Measurements from ENCODE around the gene SLC51B. TPM values are rescaled to one million over a fixed set of nuclear protein-coding genes. Genes with fewer than 3 reads are reported as not detected.
A peak's percentile ranks its signal among the peaks of the same experiment; 100 is the strongest.

The SLC51B gene
- polyA plus RNA-seq, 3 donors, result 10.5 to 12.8 (median 10.9) TPM

DNA sequence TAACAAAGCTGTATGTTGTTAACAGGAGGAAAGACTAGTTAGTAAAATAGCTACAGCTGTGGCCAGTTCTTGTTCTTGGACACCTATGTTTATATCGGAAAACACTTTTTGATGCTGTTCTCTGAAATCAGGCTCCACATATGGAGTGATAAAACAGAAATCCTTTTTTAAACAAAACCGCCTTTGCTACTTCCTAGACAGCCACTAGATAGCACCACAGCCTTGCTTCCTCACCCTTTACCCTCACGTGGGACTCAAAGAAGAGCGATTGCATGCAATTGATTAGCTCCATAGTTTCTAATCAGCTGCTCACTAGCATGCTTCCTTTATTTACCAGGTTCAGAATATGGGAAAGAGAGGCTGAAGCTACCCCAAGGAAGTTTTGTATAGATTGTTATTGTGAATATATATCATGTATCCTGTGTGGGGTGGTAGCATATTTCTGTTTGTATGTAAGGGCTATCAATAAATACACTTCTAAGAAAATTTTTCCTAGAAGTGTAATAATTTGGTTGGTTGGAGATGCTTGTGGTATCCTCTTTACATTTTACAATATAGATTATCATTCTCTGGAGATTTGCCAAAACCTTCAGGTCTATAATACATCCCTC, 11.4 kb upstream of the SLC51B start:
- DNase-seq (ENCODE audit: extremely low read depth in 1 of 11, low read depth in 9 of 11, low spot score in 4 of 11), result no peak

DNA sequence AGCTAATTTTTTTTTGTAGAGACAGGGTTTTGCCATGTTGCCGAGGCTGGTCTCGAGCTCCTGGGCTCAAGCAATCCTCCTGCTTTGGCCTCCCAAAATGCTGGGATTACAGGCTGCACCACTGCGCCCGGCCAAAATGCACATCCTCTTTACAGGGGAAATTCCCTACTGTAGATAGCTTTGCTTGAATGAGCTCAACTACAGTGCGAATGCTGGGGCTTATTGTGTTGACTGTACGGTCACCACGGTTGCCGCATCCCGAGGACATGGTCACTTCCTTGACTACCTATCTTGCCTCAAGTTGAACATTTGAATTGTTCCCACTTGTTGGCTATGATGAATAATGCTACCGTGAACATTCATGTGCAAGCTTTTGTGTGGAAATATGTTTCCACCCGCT, 10.5 kb upstream of the SLC51B start:
- DNase-seq (ENCODE audit: extremely low read depth in 1 of 11, low read depth in 9 of 11, low spot score in 4 of 11), result no peak

DNA sequence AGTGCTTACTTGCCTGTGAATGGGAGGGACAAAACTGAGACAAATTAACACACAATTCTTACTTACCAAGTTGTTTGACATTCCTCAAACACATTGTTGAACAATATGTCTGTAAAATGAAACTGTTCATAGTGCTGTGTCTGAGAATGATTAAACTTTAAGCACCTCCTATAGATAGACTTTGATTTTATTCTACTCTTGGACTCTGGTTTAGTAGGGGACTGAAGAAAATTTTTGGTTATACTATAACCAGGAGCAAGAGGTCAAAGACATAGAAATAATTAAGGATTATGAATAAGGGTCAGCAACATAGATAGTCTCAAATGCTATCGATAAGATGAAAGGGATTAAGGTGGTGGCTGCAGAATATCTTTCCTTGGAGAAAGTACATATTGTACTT, 7.9 kb upstream of the SLC51B start:
- DNase-seq (ENCODE audit: extremely low read depth in 1 of 11, low read depth in 9 of 11, low spot score in 4 of 11), result no peak

DNA sequence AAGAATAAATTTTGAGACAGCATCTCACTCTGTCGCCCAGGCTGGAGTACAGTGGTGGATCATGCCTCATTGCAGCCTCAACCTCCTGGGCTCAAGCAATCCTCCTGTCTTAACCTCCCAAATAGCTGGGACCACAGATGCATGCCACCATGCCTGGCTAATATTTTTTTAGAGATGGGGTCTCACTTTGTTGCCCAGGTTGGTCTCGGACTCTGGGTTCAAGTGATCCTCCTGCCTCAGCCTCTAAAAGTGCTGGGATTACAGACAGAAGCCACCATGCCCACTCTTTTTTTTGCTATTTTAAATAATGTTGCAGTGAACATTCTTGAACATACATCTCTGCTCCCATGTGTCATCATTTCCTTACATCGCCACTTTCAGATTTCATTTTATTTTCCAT, 6.8 kb upstream of the SLC51B start:
- no peak for DNase-seq (ENCODE audit: extremely low read depth in 1 of 11, low read depth in 9 of 11, low spot score in 4 of 11)

DNA sequence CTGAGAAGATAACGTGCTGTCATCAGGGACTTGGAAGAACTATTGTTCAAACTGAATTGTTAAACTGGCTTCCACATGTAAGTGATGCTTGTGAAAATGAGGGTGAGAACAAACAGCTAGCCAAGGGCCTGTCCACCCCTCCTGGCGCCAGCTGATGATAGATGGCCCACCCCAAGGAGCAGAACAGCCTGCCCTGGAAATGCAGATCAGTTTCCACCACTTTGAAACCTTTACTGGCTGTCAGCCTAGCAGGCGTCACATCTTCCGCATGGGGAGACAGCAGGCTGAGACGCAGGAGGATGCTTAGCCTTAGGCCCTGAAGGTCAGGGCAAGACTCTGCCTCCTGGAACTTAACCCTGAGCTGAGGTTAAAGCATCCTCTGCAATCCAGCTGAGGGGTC, 6.4 kb upstream of the SLC51B start:
- no peak for DNase-seq (ENCODE audit: extremely low read depth in 1 of 11, low read depth in 9 of 11, low spot score in 4 of 11)

DNA sequence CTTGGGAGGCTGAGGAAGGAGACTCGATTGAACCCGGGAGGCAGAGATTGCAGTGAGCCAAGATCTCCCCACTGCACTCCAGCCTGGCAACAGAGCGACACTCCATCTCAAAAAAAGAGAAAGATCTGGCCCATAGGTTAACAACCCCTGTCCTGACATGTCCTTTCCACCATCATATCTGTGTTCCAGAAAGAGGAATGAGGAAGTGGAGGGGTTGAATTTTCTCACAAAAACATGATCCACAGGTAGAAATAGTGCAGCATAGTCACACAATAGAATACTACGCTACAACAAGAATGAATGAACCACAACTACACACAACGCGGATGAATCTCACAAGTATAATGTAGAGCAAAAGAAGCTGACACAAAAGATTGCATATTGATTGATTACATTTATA, 4.7 kb upstream of the SLC51B start:
- DNase-seq (ENCODE audit: extremely low read depth in 1 of 11, low read depth in 9 of 11, low spot score in 4 of 11), result no peak

DNA sequence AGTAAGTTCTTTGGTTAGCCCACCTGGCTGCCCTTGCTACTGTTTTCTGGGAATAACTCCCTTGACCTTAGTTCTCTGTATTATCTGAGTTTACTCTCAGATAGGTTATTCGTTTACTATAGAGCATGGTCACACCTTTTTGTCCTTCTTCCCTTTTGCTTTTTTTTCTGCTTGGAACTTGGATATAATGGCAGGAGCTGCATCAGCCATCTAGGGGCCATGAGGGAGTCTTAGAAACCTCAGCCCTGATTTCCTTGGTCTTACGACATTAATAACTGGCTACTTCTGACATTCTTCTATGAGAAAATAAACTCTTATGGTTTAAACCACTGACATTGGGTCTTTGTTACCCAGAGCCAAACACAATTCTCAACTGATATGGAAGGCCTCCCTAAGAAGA, 3.4 kb upstream of the SLC51B start:
- no peak for DNase-seq (ENCODE audit: extremely low read depth in 1 of 11, low read depth in 9 of 11, low spot score in 4 of 11)

DNA sequence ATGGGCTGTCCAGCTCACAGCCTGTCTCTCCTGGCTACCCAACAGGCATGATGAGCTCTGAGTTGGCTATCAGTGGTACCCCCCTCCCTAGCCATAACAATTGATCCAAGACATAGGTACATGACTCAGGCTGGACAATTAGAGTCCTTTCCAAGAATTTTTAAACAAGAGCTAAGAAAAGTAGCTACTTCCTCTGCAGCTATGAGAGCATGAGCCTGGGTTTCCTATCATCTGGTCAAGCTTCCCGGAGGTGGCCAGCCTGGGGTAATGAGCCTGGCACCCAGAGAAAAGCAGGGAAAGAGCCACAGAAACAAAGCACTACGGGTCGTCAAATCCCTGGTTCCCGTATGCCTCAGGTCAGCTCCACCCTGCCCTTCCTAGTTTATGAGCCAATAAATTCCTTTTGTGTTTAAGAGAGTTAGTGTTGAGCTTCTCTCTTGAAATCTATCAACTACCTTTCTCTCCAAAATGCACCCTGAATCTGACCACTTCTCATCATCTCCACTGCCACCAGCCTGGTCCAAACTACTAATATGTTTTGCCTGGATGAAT, 2.3 kb upstream of the SLC51B start:
- no peak for DNase-seq (ENCODE audit: extremely low read depth in 1 of 11, low read depth in 9 of 11, low spot score in 4 of 11)

DNA sequence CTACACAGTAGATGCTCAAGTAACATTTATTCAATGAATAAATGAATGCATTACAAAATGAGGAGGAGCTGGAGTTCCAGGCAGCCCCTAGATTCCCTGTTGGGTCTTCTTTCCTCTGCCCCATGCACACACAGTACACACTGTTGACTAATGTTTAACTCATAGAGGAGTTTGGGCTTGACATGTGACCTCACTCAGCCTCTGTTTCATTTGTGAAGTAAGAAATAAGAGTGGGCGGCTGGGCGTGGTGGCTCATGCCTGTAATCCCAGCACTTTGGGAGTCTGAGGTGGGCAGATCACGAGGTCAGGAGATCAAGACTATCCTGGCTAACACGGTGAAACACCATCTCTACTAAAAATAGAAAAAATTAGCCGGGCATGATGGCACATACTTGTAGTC, 969 bp upstream of the SLC51B start:
- DNase-seq (ENCODE audit: extremely low read depth in 1 of 11, low read depth in 9 of 11, low spot score in 4 of 11), result peak in 1 of 11 donors; percentile 58

DNA sequence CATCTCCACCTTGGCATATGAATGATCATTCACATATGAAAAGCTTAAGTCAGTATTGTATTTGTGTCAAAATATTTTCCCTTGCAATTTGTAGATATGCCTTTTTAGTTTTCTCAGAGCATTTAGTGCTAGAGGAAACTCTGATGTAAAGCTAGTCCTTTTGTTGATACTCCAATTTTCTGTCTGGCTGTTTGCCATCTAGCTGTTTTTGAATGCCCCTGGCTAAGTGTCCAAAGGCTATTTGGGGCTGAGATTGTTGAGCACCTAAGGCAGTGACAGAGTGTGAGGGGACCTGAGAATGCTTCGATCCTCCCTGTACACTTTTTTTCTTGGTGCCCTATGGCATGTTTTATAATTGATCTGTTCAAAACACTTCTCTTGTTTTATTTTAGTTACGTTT, 3.1 kb downstream of the SLC51B start:
- no peak for DNase-seq (ENCODE audit: extremely low read depth in 1 of 11, low read depth in 9 of 11, low spot score in 4 of 11)

DNA sequence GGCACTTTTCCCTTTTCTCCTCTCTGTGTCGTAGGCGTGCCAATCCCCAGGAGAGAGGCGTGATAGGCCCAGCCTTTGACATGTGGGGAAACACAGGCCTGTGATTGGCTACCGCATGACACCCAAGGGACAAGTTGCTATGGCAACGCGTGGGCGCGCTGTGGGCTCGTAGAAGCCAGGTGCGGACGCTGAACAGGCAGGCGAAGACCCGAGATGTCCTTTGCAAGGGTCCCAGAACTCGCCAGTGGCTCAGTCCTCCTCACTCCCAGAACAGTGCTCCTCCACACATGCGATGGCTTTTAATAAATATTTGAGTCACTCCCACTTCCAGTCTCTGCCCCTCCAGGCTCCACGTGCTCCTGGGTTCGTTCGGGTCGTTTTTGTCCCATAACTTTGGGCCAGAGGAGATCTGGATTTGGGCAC, 4.2 kb downstream of the SLC51B start:
- DNase-seq (ENCODE audit: extremely low read depth in 1 of 11, low read depth in 9 of 11, low spot score in 4 of 11), result peak; percentile 72 to 90 (median 81)

DNA sequence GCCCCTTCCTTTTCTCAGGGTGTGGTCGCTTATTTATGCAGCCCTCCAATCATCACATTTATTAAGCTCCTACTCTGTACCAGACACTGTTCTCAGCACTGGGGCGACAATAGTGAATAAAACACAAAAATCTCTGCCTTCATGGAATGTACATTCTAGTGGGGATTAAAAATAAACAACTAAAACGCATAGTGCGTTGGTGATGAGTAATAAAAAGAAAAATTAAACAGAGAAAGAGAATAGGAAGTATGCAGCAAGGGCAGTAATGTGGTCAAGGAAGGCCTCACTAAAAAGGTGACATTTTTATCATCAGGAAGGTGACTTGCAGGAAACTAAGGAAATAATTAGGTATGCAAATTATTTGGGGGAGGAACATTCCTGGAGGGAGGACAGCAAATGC, 5.1 kb downstream of the SLC51B start:
- DNase-seq (ENCODE audit: extremely low read depth in 1 of 11, low read depth in 9 of 11, low spot score in 4 of 11), result no peak

DNA sequence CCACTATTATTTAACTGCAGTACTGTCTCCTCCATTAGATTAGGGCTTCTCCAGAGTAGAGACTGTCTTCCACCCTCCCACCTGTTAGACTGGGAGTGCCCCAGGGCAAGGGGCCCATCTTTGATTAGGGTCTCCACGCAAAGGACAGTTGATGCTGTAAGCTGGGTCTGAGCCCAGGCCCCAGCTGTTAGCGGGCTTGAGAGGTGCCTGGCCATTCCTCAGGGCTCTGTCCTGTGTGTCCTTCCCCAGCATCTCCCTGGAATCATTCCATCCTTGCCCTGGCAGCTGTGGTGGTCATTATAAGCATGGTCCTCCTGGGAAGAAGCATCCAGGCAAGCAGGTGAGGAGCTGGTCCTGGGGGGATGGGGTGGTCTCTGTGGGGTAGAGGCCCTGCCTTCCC, 6.1 kb downstream of the SLC51B start:
- no peak for DNase-seq (ENCODE audit: extremely low read depth in 1 of 11, low read depth in 9 of 11, low spot score in 4 of 11)

DNA sequence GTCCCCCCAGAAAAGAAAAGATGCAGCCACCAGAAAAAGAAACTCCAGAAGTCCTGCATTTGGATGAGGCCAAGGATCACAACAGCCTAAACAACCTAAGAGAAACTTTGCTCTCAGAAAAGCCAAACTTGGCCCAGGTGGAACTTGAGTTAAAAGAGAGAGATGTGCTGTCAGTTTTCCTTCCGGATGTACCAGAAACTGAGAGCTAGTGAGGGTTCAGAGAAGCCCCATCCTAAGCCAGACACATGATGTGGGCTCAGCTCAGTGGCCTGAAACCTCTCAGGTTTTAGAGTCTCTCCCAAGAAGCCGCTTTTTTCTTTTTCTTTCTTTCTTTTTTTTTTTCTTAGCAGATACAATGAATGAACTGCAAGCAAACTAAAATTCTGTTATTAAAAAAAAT, 7.8 kb downstream of the SLC51B start:
- DNase-seq (ENCODE audit: extremely low read depth in 1 of 11, low read depth in 9 of 11, low spot score in 4 of 11), result no peak

DNA sequence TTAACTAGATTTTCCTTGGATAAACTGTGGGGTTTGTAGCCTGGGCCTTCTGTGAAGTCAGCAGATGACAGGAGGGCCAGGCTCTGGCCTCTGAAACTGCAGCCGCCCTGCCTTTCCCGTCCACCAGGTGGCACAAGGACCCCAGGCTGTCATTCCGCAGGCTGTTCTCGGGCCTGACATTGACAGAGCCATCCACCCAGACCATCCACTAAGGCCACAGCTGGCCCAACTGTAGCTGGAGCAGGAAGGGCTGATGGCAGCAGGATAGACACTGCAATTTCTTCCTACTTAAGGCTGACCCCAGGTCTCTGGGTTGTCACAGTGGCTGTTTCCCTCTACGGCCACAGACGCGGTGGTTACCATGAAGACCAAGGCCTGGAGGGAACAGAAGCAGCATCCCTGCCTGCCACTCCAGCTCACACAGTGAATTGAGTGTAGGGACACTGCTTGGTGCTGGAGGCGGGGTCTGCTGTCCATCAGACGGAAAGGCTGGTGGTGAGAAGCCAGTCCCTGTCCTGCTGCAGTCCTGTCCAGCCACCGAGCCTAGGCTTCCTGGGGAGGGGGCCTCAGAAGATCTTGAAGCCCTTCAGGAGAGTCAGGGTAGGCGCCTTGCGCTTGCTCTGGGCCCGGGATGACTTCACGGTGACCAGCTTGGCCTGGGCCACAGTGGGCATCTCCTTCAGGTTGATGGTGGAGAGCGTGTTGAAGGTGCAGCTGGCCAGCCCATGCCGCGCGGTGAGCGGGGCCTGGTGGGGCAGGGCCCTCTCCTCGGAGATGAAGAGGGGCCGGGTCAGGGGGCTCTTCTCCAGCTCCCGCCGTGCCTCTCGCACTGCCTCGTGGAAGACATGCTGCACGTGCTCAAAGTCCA, 9.4 kb downstream of the SLC51B start:
- peak in 2 of 11 donors; percentile 57 to 58 for DNase-seq (ENCODE audit: extremely low read depth in 1 of 11, low read depth in 9 of 11, low spot score in 4 of 11)

DNA sequence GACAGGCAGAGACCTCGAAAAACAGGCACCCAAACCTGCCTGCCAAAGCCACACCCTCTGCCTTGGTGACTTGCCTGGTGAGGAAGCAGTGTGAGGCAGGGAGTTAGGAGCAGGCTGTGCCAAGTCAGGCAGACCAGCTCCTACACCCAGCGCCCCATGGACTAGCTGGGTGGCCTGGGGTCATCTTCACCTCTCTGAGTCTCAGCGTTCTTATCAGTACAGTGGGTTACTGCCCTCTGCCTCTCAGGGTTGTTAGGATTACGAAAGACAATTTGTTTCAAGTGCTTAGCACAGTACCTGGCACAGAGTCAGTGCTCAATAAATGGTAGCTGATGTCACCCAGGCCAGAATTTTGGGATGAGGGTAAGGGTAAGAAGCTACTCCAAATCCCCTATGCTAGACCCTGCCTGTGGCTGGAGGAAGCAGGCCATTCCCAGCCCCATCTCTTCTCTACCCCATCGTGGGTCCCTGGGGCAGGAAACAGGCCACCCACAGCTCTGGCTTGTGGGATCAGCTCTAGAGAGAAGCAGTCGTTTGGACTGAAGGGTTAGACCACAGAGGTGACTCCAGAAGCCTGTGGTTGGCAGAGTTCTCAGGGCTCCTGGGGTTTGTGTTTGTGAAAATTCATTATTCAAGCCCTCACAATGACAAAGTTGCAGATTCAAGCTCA, 10.1 kb downstream of the SLC51B start:
- no peak for DNase-seq (ENCODE audit: extremely low read depth in 1 of 11, low read depth in 9 of 11, low spot score in 4 of 11)

DNA sequence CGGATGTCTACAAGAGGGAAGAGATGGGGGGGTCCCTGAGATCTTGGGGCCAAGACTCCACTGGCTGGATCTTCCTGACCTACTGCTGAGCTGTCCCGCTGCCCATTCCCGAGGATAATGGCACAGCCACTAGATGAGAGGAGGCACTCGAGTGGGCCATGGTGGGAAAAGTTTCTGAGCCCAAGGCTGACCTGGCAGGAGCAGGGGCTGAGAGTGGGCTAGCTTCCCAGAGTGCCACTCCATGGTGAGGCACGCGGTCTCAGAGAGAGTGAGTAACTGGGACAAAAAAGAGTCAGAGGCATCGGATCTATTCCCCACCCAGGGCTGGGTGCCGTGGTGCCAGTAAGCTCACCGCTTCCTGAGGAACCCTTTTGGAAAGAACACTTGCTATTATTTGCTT, 10.9 kb downstream of the SLC51B start:
- no peak for DNase-seq (ENCODE audit: extremely low read depth in 1 of 11, low read depth in 9 of 11, low spot score in 4 of 11)

DNA sequence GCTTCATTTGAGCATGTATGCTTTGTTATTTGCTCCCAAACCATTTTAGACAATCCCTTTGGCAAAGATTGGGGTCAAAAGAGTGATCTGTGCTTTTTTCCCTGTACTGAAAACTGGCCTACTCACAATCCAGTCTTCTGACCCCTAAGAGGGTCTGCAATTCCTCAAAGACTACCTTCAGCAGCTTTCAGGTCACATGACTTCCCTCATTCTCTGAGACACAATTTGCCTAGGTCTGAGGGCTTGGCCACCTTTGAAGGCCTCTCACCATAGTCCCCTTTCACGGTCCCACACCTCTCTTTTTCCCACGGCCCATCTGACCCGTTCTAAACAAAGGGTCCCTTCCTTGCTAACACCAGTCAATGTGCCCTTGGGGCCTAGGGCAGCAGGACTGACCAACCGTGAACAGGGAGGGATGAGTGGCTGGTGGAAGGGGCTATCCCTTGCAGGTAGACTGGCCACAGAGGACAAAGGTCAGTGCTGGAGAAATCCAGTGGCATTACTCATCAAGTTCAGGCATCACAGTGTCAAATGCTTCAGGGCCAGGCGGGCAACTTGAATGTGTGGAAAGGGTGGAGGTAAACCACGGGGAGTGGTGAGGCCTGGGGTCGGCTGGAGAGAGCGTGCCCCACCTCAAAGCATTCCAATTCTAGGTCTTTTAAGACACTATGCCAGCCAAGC, 11.8 kb downstream of the SLC51B start:
- no peak for DNase-seq (ENCODE audit: extremely low read depth in 1 of 11, low read depth in 9 of 11, low spot score in 4 of 11)

DNA sequence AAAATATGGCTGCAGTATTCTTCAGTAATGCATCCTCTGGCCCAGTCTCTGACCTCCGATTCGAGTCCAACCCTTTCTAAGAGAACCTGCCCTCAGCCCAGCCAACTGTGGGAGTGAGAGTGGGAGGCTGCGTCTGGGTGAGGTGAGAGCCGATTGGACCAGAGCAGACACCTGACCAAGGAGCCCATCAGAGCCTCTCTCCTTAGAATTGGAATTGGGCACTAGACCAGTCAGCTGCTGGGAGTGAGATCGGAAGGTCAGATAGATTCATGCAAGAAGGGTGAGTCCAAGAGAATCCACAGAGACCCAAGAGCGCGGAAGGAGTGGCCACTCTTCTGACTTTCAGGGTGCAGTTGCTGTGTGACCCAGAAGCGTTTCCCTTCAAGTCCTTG, 12.4 kb downstream of the SLC51B start:
- no peak for DNase-seq (ENCODE audit: extremely low read depth in 1 of 11, low read depth in 9 of 11, low spot score in 4 of 11)
